H1 (cell line): Measurements from ENCODE around the gene SNTG2. TPM values are rescaled to one million over a fixed set of nuclear protein-coding genes. Genes with fewer than 3 reads are reported as not detected.
A peak's percentile ranks its signal among the peaks of the same experiment; 100 is the strongest.

Source experiments
- CTCF ChIA-PET: fragments of 300-600 bp; sonication (Branson Sonifier 250); formaldehyde crosslinking; loops from one replicate; lab custom pipeline; 2021; ENCODE audit not compliant: partially characterized antibody; lab: Charles Lee
- POLR2A ChIA-PET: fragments of 300-600 bp; sonication (Branson Sonifier 250); formaldehyde crosslinking; loops from one replicate; lab custom pipeline; 2021; ENCODE audit warnings: inconsistent platforms; ENCODE audit not compliant: partially characterized antibody; lab: Charles Lee
- DNase-seq, 2 experiments: peaks; one replicate each; pipeline versions ENCODE4 v3.0.0 to v3.0.0-alpha.2; 2010 to 2022; ENCODE audit warnings: low spot score in 2 of 2, low read depth in 1 of 2, mixed read lengths in 1 of 2
- FAIRE-seq: peaks from 2 replicates; lab custom pipeline; 2011; peaks lifted over from hg19 to GRCh38; lab: Jason Lieb, UNC
- H2AFZ ChIP-seq: 2 replicates; pipeline ENCODE4 v1.8.1; 2012; ENCODE audit warnings: low read length, inconsistent platforms
- H2AK5ac ChIP-seq: 2 replicates; pipeline ENCODE4 v1.6.1; 2013; ENCODE audit warnings: low read depth, low read length
- H2BK120ac ChIP-seq: replicated peaks from 2 replicates; pipeline ENCODE3; 2013; ENCODE audit warnings: low read depth, low read length, inconsistent platforms
- H2BK12ac ChIP-seq: 2 replicates; pipeline ENCODE4 v1.6.1; 2013; ENCODE audit warnings: low read depth, low read length
- H2BK15ac ChIP-seq: 2 replicates; pipeline ENCODE4 v1.6.1; 2013; ENCODE audit warnings: low read length
- H2BK20ac ChIP-seq: 2 replicates; pipeline ENCODE4 v1.6.1; 2013; ENCODE audit warnings: low read length
- H2BK5ac ChIP-seq: 2 replicates; pipeline ENCODE4 v1.6.1; 2013; ENCODE audit warnings: low read depth, low read length
- H3K14ac ChIP-seq: 2 replicates; pipeline ENCODE4 v1.6.1; 2013; ENCODE audit warnings: inconsistent platforms; ENCODE audit not compliant: insufficient read length
- H3K18ac ChIP-seq: 2 replicates; pipeline ENCODE4 v1.6.1; 2013; ENCODE audit warnings: low read length; ENCODE audit errors: extremely low read depth
- H3K23ac ChIP-seq: 2 replicates; pipeline ENCODE4 v1.6.1; 2013; ENCODE audit warnings: inconsistent platforms; ENCODE audit not compliant: insufficient read length
- H3K23me2 ChIP-seq: 2 replicates; pipeline ENCODE4 v1.6.1; 2013; ENCODE audit warnings: low read depth, low read length
- H3K27ac ChIP-seq: 2 replicates; pipeline ENCODE4 v1.6.1; 2011; ENCODE audit warnings: low read depth, low read length, inconsistent platforms
- H3K27me3 ChIP-seq, 4 experiments: replicated peaks in 1 of 4; 1 replicate in 1 of 4; 2 replicates in 3 of 4; pipeline versions ENCODE4 v1.6.1 to v1.8.1; 2011 to 2013; ENCODE audit warnings: low read length in 3 of 4, mild to moderate bottlenecking in 3 of 4, inconsistent platforms in 2 of 4, mixed read lengths in 2 of 4, moderate library complexity in 1 of 4; ENCODE audit not compliant: control insufficient read depth in 3 of 4, insufficient read depth in 3 of 4; ENCODE audit errors: extremely low read depth in 1 of 4
- H3K36me3 ChIP-seq, 4 experiments: 2 replicates each; pipeline versions ENCODE4 v1.6.1 to v1.8.1; 2011 to 2013; ENCODE audit warnings: mild to moderate bottlenecking in 4 of 4, low read length in 3 of 4, moderate library complexity in 2 of 4, control low read depth in 1 of 4, inconsistent platforms in 1 of 4; ENCODE audit not compliant: insufficient read depth in 4 of 4, control insufficient read depth in 2 of 4
- H3K4ac ChIP-seq: replicated peaks from 2 replicates; pipeline ENCODE3; 2013; ENCODE audit warnings: low read length, low read depth, mixed read lengths, inconsistent platforms; ENCODE audit not compliant: insufficient read length
- H3K4me1 ChIP-seq, 4 experiments: replicated peaks in 1 of 4; 1 replicate in 1 of 4; 2 replicates in 3 of 4; pipeline versions ENCODE4 v1.6.1 to v1.8.1; 2011 to 2013; ENCODE audit warnings: low read length in 3 of 4, inconsistent platforms in 2 of 4, mixed read lengths in 1 of 4; ENCODE audit not compliant: insufficient read depth in 4 of 4, control insufficient read depth in 3 of 4
- H3K4me2 ChIP-seq, 2 experiments: 2 replicates each; pipeline versions ENCODE4 v1.6.1 to v1.8.1; 2011 to 2013; ENCODE audit warnings: low read depth in 2 of 2, low read length in 2 of 2, control low read depth in 1 of 2, inconsistent platforms in 1 of 2, mild to moderate bottlenecking in 1 of 2; ENCODE audit not compliant: insufficient read depth in 1 of 2
- H3K4me3 ChIP-seq, 4 experiments: fragments of 200-600, 300-600 bp in 1 of 4; sonication (generic), shearing (Covaris generic), sonication (Bioruptor Twin) in 1 of 4; 2 replicates each; pipeline versions ENCODE4 v1.5.1 to v1.8.1; 2011 to 2016; ENCODE audit warnings: low read length in 4 of 4, low read depth in 3 of 4, control low read depth in 2 of 4, inconsistent platforms in 2 of 4, mild to moderate bottlenecking in 2 of 4, mixed read lengths in 1 of 4, moderate library complexity in 1 of 4; ENCODE audit not compliant: insufficient read depth in 2 of 4; ENCODE audit errors: extremely low read depth in 1 of 4
- H3K56ac ChIP-seq: replicated peaks from 2 replicates; pipeline ENCODE3; 2013; ENCODE audit warnings: low read depth, mild to moderate bottlenecking, mixed read lengths, low read length, inconsistent platforms; ENCODE audit not compliant: insufficient read length
- H3K79me1 ChIP-seq: 2 replicates; pipeline ENCODE4 v1.6.1; 2013; ENCODE audit warnings: low read depth, low read length, control low read depth
- H3K79me2 ChIP-seq, 2 experiments: 2 replicates each; pipeline versions ENCODE4 v1.6.1 to v1.8.1; 2012 to 2013; ENCODE audit warnings: low read length in 2 of 2, mild to moderate bottlenecking in 2 of 2, inconsistent platforms in 1 of 2; ENCODE audit not compliant: insufficient read depth in 2 of 2, control insufficient read depth in 1 of 2
- H3K9ac ChIP-seq, 4 experiments: replicated peaks in 1 of 4; 1 replicate in 1 of 4; 2 replicates in 3 of 4; pipeline versions ENCODE4 v1.6.1 to v1.8.1; 2011 to 2013; ENCODE audit warnings: low read depth in 3 of 4, low read length in 3 of 4, control low read depth in 2 of 4, mild to moderate bottlenecking in 2 of 4, moderate library complexity in 2 of 4, inconsistent platforms in 1 of 4; ENCODE audit errors: extremely low read depth in 1 of 4
- H3K9me3 ChIP-seq, 2 experiments: 2 replicates each; pipeline versions ENCODE4 v1.6.1 to v1.8.1; 2012 to 2013; ENCODE audit warnings: mild to moderate bottlenecking in 2 of 2, moderate library complexity in 2 of 2, control low read depth in 1 of 2, inconsistent platforms in 1 of 2, low read depth in 1 of 2, low read length in 1 of 2, mixed read lengths in 1 of 2; ENCODE audit not compliant: insufficient read depth in 2 of 2
- H4K20me1 ChIP-seq, 2 experiments: replicated peaks in 1 of 2; 2 replicates each; pipeline versions ENCODE3 to v1.8.1; 2011 to 2013; ENCODE audit warnings: inconsistent platforms in 2 of 2, low read length in 2 of 2, mild to moderate bottlenecking in 1 of 2; ENCODE audit not compliant: insufficient read depth in 2 of 2, control insufficient read depth in 1 of 2
- H4K5ac ChIP-seq: 2 replicates; pipeline ENCODE4 v1.6.1; 2013; ENCODE audit warnings: low read length, low read depth, mixed read lengths, inconsistent platforms; ENCODE audit not compliant: insufficient read length
- H4K8ac ChIP-seq: 2 replicates; pipeline ENCODE4 v1.8.0; 2013; ENCODE audit warnings: mild to moderate bottlenecking, moderate library complexity, low read length, inconsistent platforms; ENCODE audit not compliant: insufficient read depth; ENCODE audit errors: extremely low read depth
- H4K91ac ChIP-seq: replicated peaks from 2 replicates; pipeline ENCODE3; 2013; ENCODE audit warnings: low read length, mixed read lengths, inconsistent platforms; ENCODE audit not compliant: insufficient read length
- ASH2L ChIP-seq: fragments of 200-600, 300-600 bp; sonication (generic); IDR thresholded peaks from one replicate; pipeline ENCODE4 v1.7.1; 2017; ENCODE audit warnings: low read length
- EP300 ChIP-seq, 2 experiments: IDR thresholded peaks; 1 replicate in 1 of 2; 2 replicates in 1 of 2; pipeline ENCODE4 v1.6.1; 2011 to 2012; ENCODE audit warnings: low read depth in 2 of 2, low read length in 2 of 2, mild to moderate bottlenecking in 2 of 2, borderline replicate concordance in 1 of 2, inconsistent platforms in 1 of 2, moderate library complexity in 1 of 2
- HDAC2 ChIP-seq, 2 experiments: fragments of 300-600 bp in 1 of 2; sonication (generic) in 1 of 2; IDR thresholded peaks; 2 replicates each; pipeline ENCODE4 v1.6.1; 2011 to 2012; ENCODE audit warnings: low read depth in 2 of 2, low read length in 2 of 2, mild to moderate bottlenecking in 2 of 2, moderate library complexity in 2 of 2, borderline replicate concordance in 1 of 2, inconsistent platforms in 1 of 2
- KDM1A ChIP-seq: fragments of 200-600, 300-600 bp; sonication (generic); IDR thresholded peaks from 2 replicates; pipeline ENCODE4 v1.7.1; 2016; ENCODE audit warnings: mild to moderate bottlenecking, low read length, borderline replicate concordance
- RXRA ChIP-seq: IDR thresholded peaks from 2 replicates; pipeline ENCODE4 v1.6.1; 2011; ENCODE audit warnings: low read depth, mild to moderate bottlenecking, low read length, moderate library complexity; ENCODE audit not compliant: insufficient read depth
- SAP30 ChIP-seq: fragments of 300-600 bp; sonication (generic); IDR thresholded peaks from 2 replicates; pipeline ENCODE4 v1.7.1; 2012; ENCODE audit warnings: low read length, moderate library complexity, mild to moderate bottlenecking, inconsistent platforms; ENCODE audit not compliant: insufficient read depth, insufficient replicate concordance
- YY1 ChIP-seq: IDR thresholded peaks from 2 replicates; pipeline ENCODE4 v1.6.1; 2011; ENCODE audit warnings: low read depth, mild to moderate bottlenecking, low read length
- WGBS, 2 experiments: shearing (Covaris generic) in 1 of 2; methylation state at CpG; one replicate each; pipeline versions ENCODE4 v1.1.6 to v1.1.7; 2013 to 2015; ENCODE audit warnings: low lambda C conversion rate in 2 of 2, mixed read lengths in 2 of 2, inconsistent platforms in 1 of 2, low coverage in 1 of 2, missing lambda C conversion rate in 1 of 2; ENCODE audit not compliant: insufficient replicate concordance in 2 of 2, insufficient coverage in 1 of 2, insufficient read length in 1 of 2; ENCODE audit errors: extremely low coverage in 1 of 2, missing lambda C conversion rate in 1 of 2; 5-methylcytosine and 5-hydroxymethylcytosine counted together
- polyA plus RNA-seq, 7 experiments: library from polyadenylated mRNA; depleted of rRNA in 3 of 7; stranded (reverse) in 5 of 7; unstranded in 2 of 7; fragments of >200 nt in 5 of 7; fragments of 200-250 nt in 2 of 7; gene quantifications; 1 replicate in 5 of 7; 2 replicates in 1 of 7; 4 replicates in 1 of 7; pipeline versions ENCODE4 v1.2.1 to v1.2.3, GENCODE V29; 2011 to 2013; ENCODE audit warnings: missing spikeins in 2 of 7, mixed read lengths in 2 of 7
- total RNA-seq: library from RNA; stranded (reverse); fragmentation: NEBNext Ultra II Directional; extraction: Animal tissue kit (Norgen Biotek cat#: 25700); gene quantifications from 2 replicates; pipeline ENCODE4 v1.2.1, GENCODE V29; 2021

SNTG2 gene
- total and polyA plus RNA-seq, 2 of the 8 experiments (the other 6 are each of a cell fraction or from before 2014, with no cell fraction given): 6.6 to 18.1 TPM

DNA sequence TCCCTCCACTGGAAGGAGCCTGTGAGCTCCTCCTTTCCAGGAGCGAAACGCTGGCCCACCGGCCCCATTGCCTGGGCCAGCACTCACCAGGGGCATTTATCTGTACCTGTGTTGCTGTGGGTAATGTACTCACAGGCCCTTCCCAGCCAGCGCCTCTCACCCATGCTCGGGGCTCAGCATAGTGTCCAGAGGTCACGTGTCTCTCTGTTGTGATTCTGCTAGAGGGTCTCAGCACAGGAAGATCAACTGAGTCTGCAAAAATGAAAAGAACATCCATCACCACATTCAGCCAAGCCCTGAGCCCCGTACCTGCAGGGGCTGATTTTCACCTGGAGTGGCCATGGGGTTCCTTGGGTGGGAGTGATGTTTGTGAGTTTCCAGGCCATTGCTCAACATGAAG, 359.6 kb downstream of the SNTG2 start:
- WGBS, 2 experiments: 85% methylated on average over 7 of the region's 7 CpGs; no CpG with 5 or more reads in 1 of the 2 experiments
- Histone ChIP-seq H3K18ac (no peak overlapping the region), H3K36me3 (no peaks in the 10 kb centered on the region), H3K23ac (no peak overlapping the region), H3K4me1 (peaks cover 0 to 5% (median 2%) of the 10 kb centered on the region in 4 experiments; a peak in 4 of 7 replicates), H3K56ac (no peak overlapping the region), H2BK20ac (no peak overlapping the region), H3K9me3 (no peaks in the 10 kb centered on the region), H3K27me3 (no peaks in the 10 kb centered on the region), H4K5ac (no peak overlapping the region), H2BK5ac (0 out of 2 replicates have a peak overlapping the region, but pooled peaks have one; percentile 66), H3K27ac (no peak overlapping the region), H3K14ac (no peak overlapping the region), H3K4me2 (no peak overlapping the region), H2BK12ac (0 out of 2 replicates have a peak overlapping the region, but pooled peaks have one; percentile 75), H4K91ac (no peak overlapping the region), H3K23me2 (peaks cover 3% of the 10 kb centered on the region; the same call in 1 of the 2 replicates), H2AFZ (no peak overlapping the region), H3K4ac (no peak overlapping the region), H4K8ac (no peak overlapping the region), H3K4me3 (no peak overlapping the region), H4K20me1 (peaks cover 0 to 5% of the 10 kb centered on the region in 2 experiments), H2AK5ac (peak overlapping the region; percentile 33; the same call in 1 of the 2 replicates), H2BK15ac (no peak overlapping the region), H3K9ac (no peak overlapping the region), H3K79me1 (no peaks in the 10 kb centered on the region), H2BK120ac (no peak overlapping the region), H3K79me2 (no peaks in the 10 kb centered on the region)
- no peak for DNase-seq
- ChIA-PET POLR2A (interaction anchor here (1.1 kb wide), 1 partner anchor 11 kb away, joined by 3 read pairs; no protein-coding TSS in a partner anchor), CTCF (interaction anchor here (0.8 kb wide), 1 partner anchor 64 kb away, joined by 3 read pairs; no protein-coding TSS in a partner anchor)
- TF ChIP-seq SAP30 (no peak), EP300 (IDR thresholded peaks at IDR 0.05; ENCODE audit: borderline replicate concordance in 1 of 2, low read depth in 2 of 2, low read length in 2 of 2) (no peak), HDAC2 (IDR thresholded peaks at IDR 0.05; ENCODE audit: borderline replicate concordance in 1 of 2, low read depth in 2 of 2, low read length in 2 of 2) (no peak), YY1 (no peak), KDM1A (no peak), ASH2L (no peak), RXRA (no peak)
- FAIRE-seq: no peak
